Left lung (tissue), 10 donors: ENCODE results near the gene CLDN10. TPM values are rescaled to one million over a fixed set of nuclear protein-coding genes. Genes with fewer than 3 reads are reported as not detected.

Experiments
- ATAC-seq: fragments of 200-7000 bp; cut with Tn5 transposase; one replicate; pipeline ENCODE4 v1.9.1; 2020; ENCODE audit warnings: moderate library complexity
- DNase-seq, 4 donors: peaks; one replicate each; pipeline ENCODE4 v3.0.0-alpha.2; 2013 to 2020
- H3K27ac ChIP-seq, 2 donors: fragments of 200-600 bp; sonication (generic) in 1 of 2; one replicate each; pipeline versions ENCODE4 v1.5.0 to v1.8.0; 2020 to 2021
- H3K27me3 ChIP-seq, 2 donors: fragments of 200-600 bp; sonication (generic) in 1 of 2; one replicate each; pipeline versions ENCODE4 v1.5.0 to v1.8.0; 2020 to 2021
- H3K36me3 ChIP-seq, 2 donors: fragments of 200-600 bp; sonication (generic) in 1 of 2; one replicate each; pipeline versions ENCODE4 v1.5.0 to v1.8.0; 2020 to 2021
- H3K4me1 ChIP-seq, 2 donors: fragments of 200-600 bp; one replicate each; pipeline ENCODE4 v1.8.0; 2021
- H3K4me3 ChIP-seq, 2 donors: fragments of 200-600 bp; sonication (generic) in 1 of 2; one replicate each; pipeline versions ENCODE4 v1.5.0 to v1.8.0; 2020 to 2021; ENCODE audit warnings: mild to moderate bottlenecking in 1 of 2
- H3K9me3 ChIP-seq, 2 donors: fragments of 200-600 bp; sonication (generic) in 1 of 2; one replicate each; pipeline versions ENCODE4 v1.5.0 to v1.8.0; 2020 to 2021
- CTCF ChIP-seq, 2 donors: fragments of 200-600 bp; sonication (generic) in 1 of 2; IDR thresholded peaks; one replicate each; pipeline versions ENCODE4 v1.5.0 to v1.8.0; 2021; ENCODE audit warnings: antibody characterized with exemption in 2 of 2
- intact Hi-C, 2 donors: fragments of 100-400 bp; cut with DNase I; formaldehyde crosslinking; loops; one replicate each; pipeline versions ENCODE4 v1.11.2 to v1.14.2; 2022
- polyA plus RNA-seq, 6 donors: library from polyadenylated mRNA; unstranded; fragments of 120-200 nt; gene quantifications; one replicate each; pipeline ENCODE4 v1.2.1, GENCODE V29; 2013; ENCODE audit not compliant: insufficient read length in 6 of 6
- total RNA-seq, 2 donors: library from RNA; stranded (reverse); fragmentation: NEBNext Ultra II Directional; extraction: Animal tissue kit (Norgen Biotek cat#: 25700); gene quantifications; one replicate each; pipeline ENCODE4 v1.2.1, GENCODE V29; 2021
- donor health status: DM: no; HTN: yes; CAD: no.
- donor health status: DM: no; HTN: no; CAD: no.

Gene CLDN10
- total and polyA plus RNA-seq, 8 donors, result 1.3 to 4.7 (median 2.4) TPM

GRCh38 chr13:95628488-95628887 is 76.0 kb downstream of the CLDN10 start:
- no peak for ATAC-seq
- no peak for DNase-seq
- peaks cover 0 to 5% of the 10 kb centered on the region in 2 donors for H3K9me3 ChIP-seq
- H3K27ac ChIP-seq, result no peak overlapping the region
- intact Hi-C loops, result no loop called here
- H3K27me3 ChIP-seq, result no peaks in the 10 kb centered on the region
- no peak overlapping the region for H3K4me3 ChIP-seq
- no peaks in the 10 kb centered on the region for H3K4me1 ChIP-seq
- H3K36me3 ChIP-seq, result no peaks in the 10 kb centered on the region
- TF ChIP-seq CTCF (IDR thresholded peaks at IDR 0.05), result no peak

GRCh38 chr13:95629071-95629470 is 76.6 kb downstream of the CLDN10 start:
- H3K27ac ChIP-seq, result no peak overlapping the region
- no peak for ATAC-seq
- DNase-seq, result no peak
- H3K4me3 ChIP-seq, result no peak overlapping the region
- no peak for TF ChIP-seq CTCF (IDR thresholded peaks at IDR 0.05)
- intact Hi-C loops, result no loop called here
- peaks cover 0 to 5% of the 10 kb centered on the region in 2 donors for H3K9me3 ChIP-seq
- H3K4me1 ChIP-seq, result no peaks in the 10 kb centered on the region
- no peaks in the 10 kb centered on the region for H3K36me3 ChIP-seq
- H3K27me3 ChIP-seq, result no peaks in the 10 kb centered on the region

Other genes starting within 250 kb of the CLDN10 start
- 10 to 100 TPM in 1 of 2 donors, 1 to 10 TPM in 1; 8.2 to 11.0 TPM for gene DZIP1, start 92.0 kb downstream of the CLDN10 start, total RNA-seq
- gene DZIP1, start 92.0 kb downstream of the CLDN10 start, polyA plus RNA-seq, result 10 to 100 TPM; 46.4 to 52.1 (median 49.8) TPM
- 10 to 100 TPM; 61.2 to 87.8 TPM for gene DNAJC3, start 124.4 kb downstream of the CLDN10 start, total RNA-seq
- gene DNAJC3, start 124.4 kb downstream of the CLDN10 start, polyA plus RNA-seq, result 10 to 100 TPM; 26.1 to 40.0 (median 31.8) TPM